Activated CD8-positive, alpha-beta memory T cell treated with anti-CD3 and anti-CD28 coated beads, Interleukin-2, amount 50 U/mL, for 48 hours (primary cell): Measurements from ENCODE around the gene TXLNB.

Experiments
- DNase-seq: peaks from one replicate; pipeline ENCODE4 v3.0.0-alpha.2; 2020

TXLNB gene

DNA sequence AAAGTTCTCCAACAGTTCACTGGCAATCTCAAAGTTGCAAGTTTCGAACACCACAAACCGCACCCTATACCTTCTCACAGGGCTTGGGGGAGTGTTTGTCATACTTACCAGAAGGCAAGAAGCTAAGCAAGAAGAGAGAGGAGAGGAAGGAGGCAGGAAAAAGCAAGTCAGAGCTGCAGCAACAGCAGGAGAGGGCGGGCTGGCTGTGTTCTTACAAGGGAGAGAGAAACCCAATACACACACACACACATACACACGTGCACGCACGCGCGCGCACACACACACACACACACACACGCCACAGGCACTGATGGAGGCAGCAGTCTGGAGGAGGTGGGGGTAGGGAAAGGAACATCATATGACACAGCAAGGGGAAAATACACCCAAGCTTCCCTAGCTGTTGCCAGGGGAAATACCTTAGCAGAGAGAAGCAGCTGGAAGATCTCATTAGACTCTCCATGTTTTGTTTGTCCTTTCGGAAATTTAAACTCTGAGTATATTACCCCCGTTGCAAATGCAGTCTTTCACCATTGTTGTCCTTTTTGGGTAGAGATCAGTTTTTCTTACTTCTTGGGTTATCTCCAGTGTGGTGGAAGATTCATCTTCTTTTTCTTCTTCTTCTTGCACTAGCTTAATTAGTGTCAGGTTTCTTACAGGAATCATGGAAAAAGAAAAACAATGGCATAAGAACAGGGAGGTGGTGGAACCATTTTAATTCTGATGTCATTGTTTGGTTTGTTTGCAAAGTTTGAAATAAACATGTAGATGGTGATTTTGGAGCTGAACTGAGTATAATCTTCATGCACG lies at the start of gene TXLNB:
TXLNB (minus strand) TSS at position 186 of the 807 bp plus-strand sequence. CDS start 3,099 bp downstream, outside the sequence.
- peak; percentile 82 for DNase-seq

DNA sequence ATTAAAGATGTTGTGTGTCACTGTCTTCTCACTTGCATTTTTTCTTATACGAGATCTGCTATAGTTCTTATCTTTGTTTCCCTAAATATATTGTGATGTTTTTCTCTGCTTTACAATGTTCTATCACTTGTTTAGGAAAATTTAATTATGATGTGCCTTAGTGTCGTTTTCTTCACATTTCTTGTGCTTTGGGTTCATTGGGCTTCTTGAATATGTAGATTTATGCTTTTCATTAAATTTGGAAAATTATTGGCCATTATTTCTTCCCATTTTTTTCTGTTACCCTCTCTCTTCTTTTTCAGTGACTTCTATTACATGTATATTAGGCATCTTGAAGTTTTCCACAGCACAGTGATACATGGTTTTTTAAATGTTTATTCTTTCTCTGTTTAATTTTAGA lies 49.3 kb upstream of the TXLNB start:
- DNase-seq: no peak

- DNase-seq: no peak
Measured at GRCh38 chr6:139338795-139339194, 47.0 kb upstream of the TXLNB start.

DNA sequence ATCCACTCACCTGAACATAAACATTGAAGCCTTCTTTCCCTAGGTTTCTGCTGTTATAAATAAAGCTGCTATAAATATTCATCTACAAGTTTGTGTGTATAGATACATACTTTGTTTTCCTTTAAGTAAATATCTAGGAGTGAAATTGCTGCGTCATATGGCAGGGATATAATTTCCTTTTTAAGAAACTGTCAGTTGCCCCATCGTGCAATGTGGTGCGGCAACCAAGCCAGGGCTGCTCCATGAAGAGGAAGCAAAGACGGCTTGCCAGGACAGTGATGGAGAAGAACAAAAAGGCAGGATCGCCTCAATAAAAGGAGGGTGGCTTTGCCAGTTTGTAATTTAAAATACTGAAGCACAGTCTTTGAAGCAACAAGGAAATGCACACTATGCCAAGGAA lies 46.0 kb upstream of the TXLNB start:
- DNase-seq: no peak

- no peak for DNase-seq
Measured at GRCh38 chr6:139337001-139337400, 45.2 kb upstream of the TXLNB start.

- DNase-seq: no peak
Measured at GRCh38 chr6:139336488-139336887, 44.7 kb upstream of the TXLNB start.

DNA sequence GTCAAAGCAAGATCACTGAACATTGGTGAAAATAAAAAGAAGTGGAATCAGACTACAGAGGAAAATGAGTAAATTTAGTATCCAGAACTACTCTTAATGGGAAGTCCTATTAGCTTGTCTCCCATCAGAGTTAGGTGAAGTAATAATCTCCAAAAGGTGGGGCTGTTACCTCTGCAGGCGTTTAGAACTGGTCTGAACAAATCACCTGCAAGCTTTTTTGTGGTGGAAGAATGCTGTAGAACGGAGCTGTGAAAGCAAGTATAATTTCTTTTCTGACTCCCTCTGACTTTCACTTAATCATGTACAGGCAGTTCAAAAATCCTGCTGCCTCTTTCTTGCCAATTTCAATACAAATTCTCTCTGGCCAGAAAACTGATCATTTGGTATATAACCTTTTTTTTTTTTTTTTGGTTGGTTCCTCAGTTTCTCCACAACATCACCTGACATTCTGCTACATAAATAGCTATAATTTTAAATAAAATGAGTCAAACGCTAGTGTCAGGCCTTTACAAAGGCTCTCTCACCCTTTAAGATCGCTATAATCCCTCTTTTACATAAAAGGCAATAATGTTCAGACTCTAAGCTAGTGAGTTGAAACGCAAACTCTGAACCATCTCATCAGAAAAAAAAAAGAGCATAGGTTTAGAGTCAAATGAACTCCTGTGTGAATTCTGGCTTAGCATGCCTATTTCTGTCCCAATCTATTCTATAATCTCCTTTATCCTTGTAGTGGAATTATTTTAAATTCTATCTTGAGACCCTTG lies 43.8 kb upstream of the TXLNB start:
- DNase-seq: no peak

- DNase-seq: no peak
Measured at GRCh38 chr6:139334806-139335446, 43.1 kb upstream of the TXLNB start.

- no peak for DNase-seq
Measured at GRCh38 chr6:139330826-139331500, 39.2 kb upstream of the TXLNB start.

- no peak for DNase-seq
Measured at GRCh38 chr6:139330306-139330705, 38.5 kb upstream of the TXLNB start.

DNA sequence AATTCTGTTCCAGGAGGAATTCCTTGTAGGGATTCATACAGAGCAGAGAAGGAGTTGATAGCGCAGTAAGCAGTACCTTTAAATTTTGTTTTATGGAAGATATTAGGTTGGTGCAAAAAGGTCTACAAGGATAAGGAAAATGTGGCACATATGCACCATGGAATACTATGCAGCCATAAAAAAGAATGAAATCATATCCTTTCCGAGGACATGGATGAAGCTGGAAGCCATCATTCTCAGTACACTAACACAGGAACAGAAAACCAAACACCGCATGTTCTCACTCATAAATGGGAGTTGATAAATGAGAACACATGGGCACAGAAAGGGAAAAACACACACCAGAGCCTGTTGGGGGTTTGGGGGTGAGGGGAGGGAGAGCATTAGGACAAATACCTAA lies 37.4 kb upstream of the TXLNB start:
- no peak for DNase-seq

DNA sequence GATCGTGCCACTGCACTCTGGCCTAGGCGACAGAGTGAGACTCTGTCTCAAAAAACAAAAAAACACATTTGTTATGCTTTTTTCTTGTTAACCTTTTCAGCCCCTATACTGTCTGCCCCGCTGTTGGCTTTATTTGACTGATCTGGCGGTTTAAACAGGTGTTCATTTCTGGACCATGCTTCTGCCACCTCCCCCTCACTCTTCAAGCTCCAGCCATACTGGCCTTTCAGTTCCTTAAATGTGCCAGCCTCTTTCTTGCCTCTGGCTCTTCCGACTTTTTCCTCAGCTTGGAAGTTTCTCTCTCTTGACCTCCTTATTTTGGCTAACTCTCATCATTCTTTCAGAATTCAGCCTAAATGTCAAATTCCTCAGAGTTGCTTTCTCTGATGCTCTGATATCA lies 35.2 kb upstream of the TXLNB start:
- DNase-seq: no peak

GRCh38 chr6:139325686-139326085 lies 33.9 kb upstream of the TXLNB start:
- no peak for DNase-seq

GRCh38 chr6:139325125-139325524 lies 33.3 kb upstream of the TXLNB start:
- no peak for DNase-seq

- DNase-seq: no peak
Measured at GRCh38 chr6:139324301-139324555, 32.4 kb upstream of the TXLNB start.

DNA sequence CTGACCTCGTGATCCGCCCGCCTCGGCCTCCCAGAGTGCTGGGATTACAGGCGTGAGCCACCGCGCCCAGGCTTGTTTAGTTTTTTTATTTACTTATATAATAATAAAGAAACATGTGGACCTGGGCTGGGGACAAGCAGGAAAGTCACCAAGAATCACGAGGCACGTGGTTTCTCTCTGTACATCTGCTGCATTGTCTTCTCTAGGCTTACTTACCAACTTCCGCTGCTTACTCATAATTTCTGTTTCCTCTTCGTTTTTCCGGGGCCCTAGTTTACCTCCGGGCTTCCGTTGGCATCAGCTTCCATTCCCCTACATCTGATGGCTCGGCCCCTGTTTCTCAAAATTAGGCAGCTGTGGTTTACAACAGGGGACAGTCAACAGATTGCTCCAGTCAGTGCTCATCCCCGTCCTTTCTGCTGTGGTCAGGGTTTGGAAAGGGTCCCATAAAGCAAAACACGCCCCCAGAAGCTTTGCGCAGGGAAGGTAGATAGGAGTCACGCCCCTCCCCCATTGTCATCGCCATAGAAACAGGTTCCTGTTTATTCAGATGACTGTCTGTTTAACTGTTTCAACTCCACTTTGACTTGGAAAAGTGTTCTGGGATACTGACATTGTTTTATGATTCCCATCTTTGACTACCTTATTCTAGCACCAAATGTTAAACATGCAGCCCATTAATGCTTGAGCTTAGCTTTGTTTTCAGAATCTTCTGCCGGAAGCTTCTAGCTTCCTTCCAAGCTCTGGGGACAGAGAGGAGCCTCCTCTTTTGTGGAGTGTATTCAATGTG lies 31.9 kb upstream of the TXLNB start:
- DNase-seq: peak; percentile 83

- DNase-seq: no peak
Measured at GRCh38 chr6:139320081-139320480, 28.3 kb upstream of the TXLNB start.

GRCh38 chr6:139316622-139317317 lies 25.0 kb upstream of the TXLNB start:
- DNase-seq: no peak

DNA sequence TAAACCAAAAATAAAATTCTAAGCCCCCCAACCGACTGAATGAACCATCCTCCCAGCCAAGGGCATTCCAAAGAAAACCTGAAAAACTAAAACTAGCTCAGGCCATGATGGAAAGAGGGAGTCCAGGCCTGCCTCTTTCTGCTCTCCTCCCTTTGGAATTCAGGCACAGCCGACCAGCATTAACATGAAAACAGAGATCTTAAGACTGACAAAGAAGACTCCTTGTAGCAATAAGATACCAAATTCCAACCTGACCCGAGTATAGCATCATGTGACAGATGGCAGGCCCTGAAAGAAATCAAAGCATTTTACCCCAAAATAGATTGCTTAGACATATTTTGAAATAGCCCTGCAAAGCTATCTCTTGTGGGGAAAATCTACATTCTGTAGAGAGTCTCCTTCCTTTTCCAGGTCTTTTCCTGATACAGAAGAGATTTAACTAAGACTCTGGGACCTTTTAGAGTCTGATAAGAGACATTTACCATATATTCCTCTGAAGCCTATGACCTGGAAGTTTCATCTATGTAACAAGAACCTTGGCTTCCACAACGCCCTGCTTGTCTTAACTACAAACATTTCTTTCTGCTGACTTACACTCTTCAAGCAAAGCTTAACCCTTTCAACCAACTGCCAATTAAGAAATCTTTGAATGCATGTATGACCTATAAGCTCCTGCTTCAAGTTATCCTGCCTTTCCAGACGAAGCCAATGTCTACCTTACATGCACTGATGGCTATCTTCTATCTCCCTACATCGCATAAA lies 22.2 kb upstream of the TXLNB start:
- no peak for DNase-seq

GRCh38 chr6:139313229-139313628 lies 21.4 kb upstream of the TXLNB start:
- no peak for DNase-seq

DNA sequence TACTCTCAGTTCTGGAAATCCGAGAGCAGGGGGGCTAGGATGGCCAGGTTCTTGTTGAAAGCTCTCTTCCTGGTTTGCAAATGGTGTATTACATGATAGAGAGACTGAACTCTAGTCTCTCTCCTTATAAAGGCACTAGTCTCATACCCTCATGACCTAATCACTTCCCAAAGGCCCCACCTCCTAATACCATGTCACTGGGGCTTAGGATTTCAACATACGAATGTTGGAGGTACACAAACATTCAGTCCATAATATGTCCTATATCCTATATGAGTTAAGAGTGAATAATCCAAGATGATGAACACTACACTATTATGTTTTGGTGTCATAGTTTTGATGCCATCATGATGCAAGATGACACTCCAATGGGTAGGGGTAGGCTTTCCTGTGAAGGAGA lies 20.0 kb upstream of the TXLNB start:
- no peak for DNase-seq
